Cerebellar cortex (tissue), 1 donor: ENCODE results near the gene WBP11.

Experiments used
- DNase-seq: peaks from one replicate; pipeline ENCODE4 v3.0.0-alpha.2; 2015; ENCODE audit warnings: low spot score

The WBP11 gene

DNA sequence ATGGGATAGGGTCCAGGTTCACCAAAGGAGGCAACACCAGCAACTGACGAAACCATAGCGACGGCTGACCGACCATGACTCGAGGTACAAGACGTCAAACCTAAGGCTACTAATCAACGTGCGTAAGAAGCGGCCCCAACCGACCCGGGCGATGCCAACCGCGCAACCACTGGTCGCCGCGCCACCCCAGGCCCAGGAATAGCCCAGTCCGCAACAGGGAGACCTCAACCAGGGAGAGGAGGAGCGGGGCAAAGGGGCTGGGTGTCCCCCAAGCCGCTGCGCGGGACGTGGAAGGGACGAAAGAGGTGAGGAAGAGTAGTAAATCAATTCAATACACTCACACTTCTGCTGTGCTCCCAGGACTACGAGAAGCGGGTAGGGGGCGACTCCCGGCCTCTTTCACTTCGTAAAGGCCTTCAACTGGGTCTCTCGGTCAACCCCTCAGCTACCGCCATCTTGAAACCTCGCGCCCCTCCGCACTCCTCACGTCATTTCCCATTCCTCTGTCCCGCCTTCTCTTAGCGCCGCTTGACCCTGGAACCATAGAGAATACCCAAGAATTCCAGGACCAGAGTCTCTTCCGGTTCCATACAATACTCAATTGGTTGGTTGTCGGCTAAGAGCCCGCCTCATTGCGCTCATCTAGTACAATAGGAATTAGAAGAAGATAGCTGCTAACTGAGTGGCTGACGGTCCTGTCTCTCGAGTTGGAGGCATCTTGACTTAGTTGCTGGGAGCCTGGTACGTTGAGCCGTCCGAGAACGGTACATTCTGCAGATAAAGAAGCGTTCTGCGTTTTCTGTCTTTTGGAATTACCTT is at the start of gene WBP11, which contains the start of gene C12orf60:
TSS of gene WBP11 (minus strand) at position 468 of the 819 bp plus-strand sequence. CDS start 2,095 bp downstream, outside the sequence.
TSS of gene C12orf60 (plus strand) at position 660 of the 819 bp plus-strand sequence. CDS start 19,266 bp downstream, outside the sequence.
- DNase-seq, result peak; percentile 100

DNA sequence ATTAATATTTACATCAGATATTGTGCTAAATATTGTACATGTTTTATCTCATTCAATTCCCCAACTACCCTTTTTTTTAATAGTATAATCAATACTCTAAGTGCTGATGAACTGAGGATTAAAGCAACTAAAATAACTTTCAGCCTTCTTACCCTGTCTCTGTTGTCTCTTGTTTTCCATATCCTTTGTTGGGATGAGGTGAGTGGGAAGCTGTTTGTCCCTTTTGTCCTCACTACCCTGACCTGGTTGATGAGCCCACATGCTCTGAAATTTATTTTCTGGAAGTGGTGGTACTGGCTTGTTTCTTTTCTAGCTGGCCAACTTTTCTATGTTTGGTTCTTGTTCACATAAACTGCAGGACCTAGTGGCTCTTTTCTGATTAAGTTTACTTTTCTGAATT is 49.6 kb upstream of the WBP11 start:
- DNase-seq, result no peak

DNA sequence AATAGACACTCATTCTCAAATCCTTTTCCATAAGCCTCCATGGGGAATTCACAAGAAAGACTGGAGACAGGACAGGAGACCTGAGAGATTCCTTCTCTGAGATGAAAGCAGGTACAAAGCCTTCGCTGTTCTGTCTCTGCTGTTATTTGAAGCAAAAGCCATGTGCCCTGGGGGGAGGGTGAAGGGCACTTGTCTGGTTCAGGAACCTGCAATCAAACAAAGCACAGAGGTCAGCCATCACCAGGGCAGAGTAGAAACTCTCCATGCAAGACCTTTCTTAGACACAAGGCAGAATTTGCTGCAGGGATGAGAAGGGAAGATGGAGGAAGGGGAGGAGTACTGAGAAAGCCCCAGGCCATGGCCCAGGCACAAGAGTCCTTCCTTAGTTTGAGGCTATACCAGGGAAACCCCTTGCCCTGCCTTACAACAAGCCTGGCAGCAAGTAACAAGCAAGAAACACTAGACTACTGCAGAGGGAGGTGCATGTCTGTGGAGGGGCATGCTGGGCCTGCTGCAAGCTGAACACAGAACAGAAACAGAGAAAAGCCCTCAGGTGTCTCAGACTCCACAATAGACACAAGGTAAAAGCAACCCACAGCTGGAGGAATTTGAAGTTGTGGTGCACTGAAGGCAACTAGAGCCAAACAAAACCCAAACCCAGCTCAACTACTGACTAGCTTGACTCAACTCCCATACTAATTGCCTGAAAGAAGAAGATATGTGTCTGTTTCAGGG is 47.8 kb upstream of the WBP11 start:
- no peak for DNase-seq

DNA sequence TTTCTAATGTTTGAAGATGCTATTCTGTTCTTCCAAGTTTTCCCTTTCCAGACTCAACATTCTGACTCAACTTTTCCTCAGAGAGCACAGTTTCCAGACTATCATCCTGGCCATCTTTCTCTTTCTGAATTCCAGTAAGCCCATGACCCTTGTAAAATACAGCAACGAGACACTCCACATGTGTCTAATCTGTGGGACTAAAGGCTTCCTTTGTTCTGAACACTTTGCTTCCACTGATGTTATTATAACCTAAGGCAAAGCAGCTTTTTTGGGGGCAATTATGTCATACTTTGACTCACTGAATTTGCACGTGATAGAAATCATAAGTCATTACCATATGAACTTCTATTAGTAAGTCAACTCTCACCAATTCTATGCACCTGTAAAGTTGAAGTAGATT is 46.4 kb upstream of the WBP11 start:
- no peak for DNase-seq

GRCh38 chr12:14846876-14847580 is 43.8 kb upstream of the WBP11 start:
- no peak for DNase-seq

GRCh38 chr12:14846042-14846587 is 42.8 kb upstream of the WBP11 start:
- no peak for DNase-seq

- DNase-seq, result peak; percentile 73
Observed at GRCh38 chr12:14845350-14845750, 42.1 kb upstream of the WBP11 start.

DNA sequence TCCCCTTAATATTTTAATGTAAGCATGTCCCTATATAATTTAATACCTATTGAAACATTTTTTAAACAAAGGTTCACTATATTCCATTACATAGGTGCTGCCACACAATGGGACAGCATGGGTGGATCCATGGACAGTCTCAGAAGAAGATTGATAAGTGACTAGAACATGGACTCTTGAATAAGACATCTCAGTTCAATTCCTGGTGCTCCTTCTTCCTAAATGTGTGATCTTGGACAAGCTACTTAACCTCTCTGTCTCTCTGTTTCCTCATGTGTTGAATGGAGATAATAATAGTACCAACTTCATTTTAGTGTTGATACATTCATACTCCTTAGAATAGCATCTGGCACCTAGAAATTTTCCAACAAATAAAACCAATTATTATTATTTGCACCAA is 41.1 kb upstream of the WBP11 start:
- no peak for DNase-seq

- no peak for DNase-seq
Observed at GRCh38 chr12:14843425-14843887, 40.2 kb upstream of the WBP11 start, which contains the start of gene ART4. Gene ART4 (minus strand): TSS chr12:14843526. CDS start chr12:14843113, 413 bp downstream.

GRCh38 chr12:14842315-14842714 is 39.0 kb upstream of the WBP11 start:
- no peak for DNase-seq

GRCh38 chr12:14841761-14842160 is 38.5 kb upstream of the WBP11 start:
- DNase-seq, result no peak

DNA sequence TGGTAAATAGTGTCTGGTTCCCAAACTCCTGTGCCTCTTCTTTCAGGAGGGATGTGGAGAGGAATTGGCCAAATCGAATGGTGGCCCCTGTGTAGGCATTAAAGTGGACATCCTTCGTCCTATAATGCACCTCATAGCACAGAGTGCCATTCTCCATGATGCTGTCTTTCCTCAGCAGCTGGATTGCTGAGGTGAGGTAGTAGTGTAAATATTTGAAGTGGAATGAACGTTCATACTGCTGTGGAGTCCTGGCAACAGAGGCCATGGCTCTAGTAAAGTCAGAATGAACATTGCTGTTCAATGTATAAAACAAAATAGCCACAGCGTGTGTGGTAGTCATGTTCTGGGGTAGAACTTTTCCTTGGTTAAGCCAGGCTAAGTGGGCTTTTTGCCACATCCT is 37.3 kb upstream of the WBP11 start:
- DNase-seq, result no peak

DNA sequence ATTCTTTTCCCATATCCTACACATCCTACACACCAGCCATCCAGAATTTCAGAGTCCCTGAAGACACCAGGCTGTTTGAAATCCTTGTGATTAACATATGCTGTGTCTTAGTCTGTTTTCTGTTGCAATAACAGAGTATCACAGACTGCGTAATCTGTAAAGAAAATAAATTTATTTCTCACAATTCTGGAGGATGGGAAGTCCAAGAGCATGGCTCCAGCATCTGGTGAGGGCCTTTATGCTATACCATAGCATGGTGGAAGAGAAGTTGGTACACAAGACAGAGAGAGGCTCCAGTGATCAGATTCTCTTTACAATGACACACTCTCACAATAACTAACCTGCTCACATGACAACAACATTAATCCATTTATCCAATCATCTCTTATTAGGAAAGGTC is 36.0 kb upstream of the WBP11 start:
- DNase-seq, result no peak

GRCh38 chr12:14836336-14837210 is 33.3 kb upstream of the WBP11 start:
- no peak for DNase-seq

- DNase-seq, result no peak
Observed at GRCh38 chr12:14834509-14834908, 31.2 kb upstream of the WBP11 start.

- DNase-seq, result no peak
Observed at GRCh38 chr12:14833952-14834351, 30.7 kb upstream of the WBP11 start.

- no peak for DNase-seq
Observed at GRCh38 chr12:14833336-14833735, 30.1 kb upstream of the WBP11 start.

DNA sequence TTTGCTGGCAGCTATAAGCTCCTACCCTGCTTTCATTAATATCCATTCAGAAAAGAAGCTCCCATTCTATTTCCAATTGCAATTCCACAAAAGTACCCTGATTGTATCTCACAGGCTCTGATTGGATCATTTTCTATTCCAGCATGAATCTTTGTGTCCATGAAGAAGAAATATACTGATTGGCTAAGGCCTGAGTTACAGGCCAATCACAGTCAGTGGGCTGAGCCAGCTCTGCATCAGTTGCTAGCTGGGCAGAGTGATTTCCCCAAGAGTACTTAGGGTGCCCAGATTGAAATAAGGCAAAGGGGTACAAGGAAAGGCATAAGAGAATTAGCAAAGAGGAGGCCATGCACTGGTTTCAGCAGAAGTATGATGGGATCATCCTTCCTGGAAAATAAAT is 25.6 kb upstream of the WBP11 start:
- DNase-seq, result no peak

- DNase-seq, result no peak
Observed at GRCh38 chr12:14827043-14827442, 23.8 kb upstream of the WBP11 start.

GRCh38 chr12:14826491-14826890 is 23.2 kb upstream of the WBP11 start:
- DNase-seq, result no peak

DNA sequence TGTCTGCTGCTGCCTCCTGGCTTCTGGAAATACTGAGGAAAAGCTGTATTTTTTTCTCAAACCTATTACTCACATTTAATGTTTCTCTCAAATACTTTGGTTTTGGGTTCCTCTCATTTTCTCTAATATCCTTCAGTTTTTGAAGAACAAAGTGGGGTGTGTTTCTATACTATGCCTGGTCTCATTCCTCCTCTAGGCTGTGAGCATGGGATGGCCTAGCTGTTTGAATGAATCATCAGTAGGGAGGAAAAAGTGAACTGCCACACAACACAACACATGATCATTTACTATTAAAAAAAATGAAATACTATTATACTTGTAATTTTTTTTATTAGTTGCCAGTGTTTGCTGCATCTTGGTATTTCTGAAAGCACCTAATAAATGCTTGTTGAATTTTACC is 22.0 kb upstream of the WBP11 start:
- no peak for DNase-seq
